Suppressor macrophage treated with lipopolysaccharide for 4 hours (primary cell): ENCODE data around the gene DOCK4.

Experiments
- DNase-seq: peaks from one replicate; pipeline ENCODE4 v3.0.0-alpha.2; 2020

Gene DOCK4

DNA sequence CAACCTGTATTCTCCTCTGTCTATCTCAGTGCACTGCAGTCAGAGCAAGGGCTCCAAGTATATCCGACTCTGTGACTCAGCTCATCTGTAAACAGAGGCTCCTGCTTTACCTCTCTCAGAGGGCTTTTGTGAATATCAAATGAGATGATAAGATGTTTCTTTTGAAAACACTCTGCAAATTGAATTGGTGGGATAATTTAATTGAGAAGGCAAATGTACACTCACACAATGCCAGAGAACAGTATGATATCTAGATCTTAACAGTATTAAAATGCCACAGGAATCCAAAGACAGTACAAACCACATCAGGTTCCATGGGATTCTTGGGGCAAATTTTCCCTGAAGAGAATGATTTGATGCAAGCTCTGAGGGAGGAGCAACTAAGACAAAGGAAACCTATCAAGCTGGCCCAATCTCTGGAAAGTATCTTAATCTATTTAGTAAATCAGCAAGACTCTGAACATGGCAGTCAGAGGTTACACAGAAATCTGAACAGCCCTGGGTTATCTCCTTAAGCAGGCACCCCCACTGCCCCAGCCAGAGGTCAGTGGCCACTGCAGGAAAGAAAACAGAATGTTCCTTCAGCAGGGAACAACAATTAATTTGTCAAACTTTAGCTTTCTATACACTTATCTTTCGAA, 45.9 kb downstream of the DOCK4 start:
- no peak for DNase-seq

- DNase-seq = peak; percentile 73
Observed at GRCh38 chr7:112159351-112159750, 46.8 kb downstream of the DOCK4 start.

- peak; percentile 52 for DNase-seq
Observed at GRCh38 chr7:112157072-112157471, 49.1 kb downstream of the DOCK4 start.

DNA sequence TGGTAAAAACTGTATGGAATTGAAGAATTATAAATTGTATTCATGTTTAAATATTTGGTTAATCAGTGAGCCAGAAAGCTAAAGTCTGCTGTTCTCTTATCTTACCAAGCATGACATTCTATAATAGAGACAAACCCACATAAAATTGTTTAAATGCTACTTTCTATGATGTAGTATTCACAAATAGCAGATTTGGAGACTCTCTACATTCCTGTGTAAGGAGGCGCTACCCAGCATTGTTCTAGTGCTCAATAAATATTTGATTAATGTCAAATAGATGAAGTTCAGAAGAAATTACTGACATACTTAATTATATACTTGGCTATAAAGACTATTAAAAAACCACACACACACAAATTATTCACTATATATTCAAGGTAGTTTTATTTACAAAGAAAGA, 49.8 kb downstream of the DOCK4 start:
- no peak for DNase-seq

- DNase-seq = no peak
Observed at GRCh38 chr7:112154690-112155089, 51.5 kb downstream of the DOCK4 start.

DNA sequence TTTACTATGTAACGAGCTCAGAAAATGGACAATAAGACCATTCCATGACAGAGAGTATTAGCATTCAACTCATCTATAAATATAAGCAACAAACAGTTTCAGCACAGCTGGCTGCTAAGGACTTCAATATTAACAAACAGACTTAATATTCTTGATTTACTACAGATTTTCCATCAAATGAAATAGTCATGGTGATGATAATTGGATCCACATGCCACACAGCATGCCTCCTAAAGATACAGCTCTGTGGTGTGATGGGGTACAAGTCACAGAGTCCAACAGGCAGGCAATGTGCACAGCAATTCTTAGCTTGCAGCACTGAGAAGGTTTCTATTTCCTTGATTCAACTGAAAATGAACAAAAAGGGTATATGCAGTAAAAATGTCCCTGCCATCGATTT, 54.0 kb downstream of the DOCK4 start:
- DNase-seq = no peak

GRCh38 chr7:112150823-112151641, 55.2 kb downstream of the DOCK4 start:
- peak; percentile 74 for DNase-seq

- no peak for DNase-seq
Observed at GRCh38 chr7:112149734-112150133, 56.5 kb downstream of the DOCK4 start.

- DNase-seq = peak; percentile 28
Observed at GRCh38 chr7:112147793-112148361, 58.3 kb downstream of the DOCK4 start.

GRCh38 chr7:112145206-112145605, 61.0 kb downstream of the DOCK4 start:
- no peak for DNase-seq

DNA sequence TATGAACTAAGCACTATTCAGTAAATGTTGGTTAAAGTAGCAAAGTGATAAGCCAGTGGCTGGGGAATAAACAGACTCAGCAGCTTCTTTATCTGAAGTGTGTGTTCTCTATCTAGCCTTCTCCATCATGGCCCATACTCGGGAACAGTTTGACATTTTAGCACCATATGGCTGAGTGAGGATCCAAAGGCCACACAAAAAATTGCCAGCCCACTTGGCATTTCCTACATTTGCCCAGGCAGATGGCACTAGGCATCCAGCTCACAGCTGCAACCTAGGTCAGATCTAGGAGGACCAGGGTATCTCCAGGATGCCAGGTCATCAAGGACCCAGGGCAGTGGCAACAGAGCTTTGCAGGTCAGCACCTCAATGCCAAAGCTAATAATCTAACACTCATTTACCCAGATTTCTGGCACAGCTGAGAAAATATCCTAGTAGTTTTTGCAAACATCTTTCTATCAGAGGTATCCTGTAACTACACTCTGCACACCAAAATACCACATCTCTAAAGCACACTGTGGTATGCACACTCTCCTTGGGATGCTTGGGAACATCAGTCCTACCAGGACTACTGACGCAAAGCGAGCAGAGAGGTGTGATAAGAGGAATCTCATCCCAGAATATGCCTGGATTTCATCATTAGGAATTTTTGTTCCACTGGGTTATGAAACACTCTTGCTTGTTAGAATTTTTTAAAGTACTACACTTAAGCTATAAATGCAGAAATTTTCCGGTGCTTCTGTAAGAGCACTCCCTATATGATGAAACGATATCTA, 61.7 kb downstream of the DOCK4 start:
- DNase-seq = no peak

- no peak for DNase-seq
Observed at GRCh38 chr7:112143582-112143981, 62.6 kb downstream of the DOCK4 start.

DNA sequence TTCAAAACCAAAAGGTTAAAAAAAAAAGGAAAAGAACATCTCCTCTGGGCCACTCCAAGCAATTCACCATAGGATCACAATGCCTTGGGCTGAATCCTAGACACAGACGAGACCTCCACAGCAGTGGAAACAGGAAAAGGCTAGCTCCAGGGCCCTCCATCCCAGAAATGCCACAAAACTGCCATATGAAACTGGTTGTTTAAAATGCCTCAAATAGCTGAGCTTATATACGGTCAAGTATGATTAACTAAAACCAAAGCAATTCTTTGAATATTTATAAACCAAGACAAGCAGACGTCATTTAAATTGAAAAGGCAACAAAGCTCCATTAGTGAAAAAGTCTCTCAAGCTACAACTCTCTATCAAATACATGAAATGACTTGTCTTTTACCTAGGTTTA, 63.1 kb downstream of the DOCK4 start:
- DNase-seq = no peak

DNA sequence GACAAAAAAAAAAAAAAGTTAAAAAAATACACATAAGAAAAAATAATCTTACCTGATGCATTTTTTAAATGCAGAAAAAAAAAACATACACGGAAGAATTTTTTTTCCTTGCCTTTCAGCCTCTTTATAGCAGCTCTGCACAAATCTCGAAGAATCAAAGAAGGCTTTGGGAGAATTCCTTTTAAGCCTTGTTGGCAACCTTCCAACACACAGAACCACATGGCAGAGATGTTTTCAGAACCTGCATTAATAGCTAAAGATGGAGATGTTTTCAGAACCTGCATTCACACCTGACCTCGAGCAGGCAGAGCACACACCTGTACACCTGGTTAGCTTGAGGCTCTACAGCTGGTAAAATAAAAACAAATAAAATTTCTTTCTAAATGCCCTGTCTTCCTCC, 65.6 kb downstream of the DOCK4 start:
- DNase-seq = no peak

GRCh38 chr7:112138938-112139337, 67.3 kb downstream of the DOCK4 start:
- no peak for DNase-seq

- no peak for DNase-seq
Observed at GRCh38 chr7:112138325-112138852, 67.8 kb downstream of the DOCK4 start.

DNA sequence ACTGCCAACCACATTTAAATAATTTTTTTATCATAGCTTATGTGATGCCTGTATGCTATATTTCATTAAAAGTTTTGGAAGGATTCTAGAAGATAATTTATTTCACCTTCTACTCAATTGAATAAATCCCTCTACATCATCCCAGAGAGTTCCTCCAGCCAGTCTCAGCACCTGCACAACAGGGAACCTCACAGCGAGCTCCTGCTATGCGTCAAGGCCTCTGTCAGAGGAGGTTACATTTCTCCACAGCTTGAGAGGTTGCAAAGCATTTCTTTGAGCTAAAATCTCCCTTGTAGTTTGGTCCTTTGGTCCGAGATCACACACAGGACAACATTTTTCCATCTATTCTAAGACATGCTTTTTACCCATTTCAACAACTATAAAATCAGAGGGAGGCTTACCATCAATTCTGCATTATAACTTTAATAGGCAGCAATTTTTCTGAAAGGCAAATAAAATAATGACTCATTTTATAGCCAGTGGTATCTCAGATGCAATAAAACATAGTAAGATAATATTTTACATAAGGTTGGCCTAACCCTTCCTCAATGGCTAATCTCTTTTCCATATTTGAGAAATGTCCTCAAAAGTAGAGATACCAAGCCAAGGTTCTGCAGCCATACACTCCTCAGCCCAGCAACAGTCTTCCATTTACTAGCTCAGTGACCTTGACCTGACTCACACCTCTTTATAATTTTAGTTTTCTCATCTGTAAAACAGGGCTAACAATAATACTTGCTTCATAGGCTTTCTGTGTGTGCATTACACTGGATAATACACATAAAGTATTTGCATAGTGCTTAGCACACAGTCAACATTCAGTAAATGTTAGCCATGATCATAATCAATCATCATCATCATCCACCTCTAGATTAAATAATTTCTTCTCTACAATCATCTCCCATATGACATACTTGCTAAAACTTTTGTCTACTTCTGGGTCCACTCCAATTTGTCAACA, 68.8 kb downstream of the DOCK4 start:
- DNase-seq = no peak

- no peak for DNase-seq
Observed at GRCh38 chr7:112136271-112137008, 69.8 kb downstream of the DOCK4 start.

DNA sequence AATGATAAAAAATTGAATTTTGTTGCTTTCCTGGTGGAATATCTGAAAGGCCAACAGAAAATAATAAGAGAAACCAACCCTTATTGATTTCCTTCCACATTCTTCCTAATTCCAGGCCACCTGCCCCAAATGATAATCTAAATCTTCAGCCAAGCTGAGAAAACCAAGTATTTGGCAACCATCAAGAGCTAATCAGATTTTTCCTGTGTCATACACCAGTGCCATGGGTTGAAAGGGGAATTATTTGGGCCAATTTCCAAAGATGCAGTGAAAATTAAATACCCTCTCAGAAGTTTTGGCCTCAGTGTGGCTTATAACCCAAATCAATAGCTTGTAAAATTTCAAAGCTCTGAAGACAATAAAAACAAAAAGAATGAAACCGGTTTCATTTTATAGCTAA, 70.4 kb downstream of the DOCK4 start:
- DNase-seq = no peak

DNA sequence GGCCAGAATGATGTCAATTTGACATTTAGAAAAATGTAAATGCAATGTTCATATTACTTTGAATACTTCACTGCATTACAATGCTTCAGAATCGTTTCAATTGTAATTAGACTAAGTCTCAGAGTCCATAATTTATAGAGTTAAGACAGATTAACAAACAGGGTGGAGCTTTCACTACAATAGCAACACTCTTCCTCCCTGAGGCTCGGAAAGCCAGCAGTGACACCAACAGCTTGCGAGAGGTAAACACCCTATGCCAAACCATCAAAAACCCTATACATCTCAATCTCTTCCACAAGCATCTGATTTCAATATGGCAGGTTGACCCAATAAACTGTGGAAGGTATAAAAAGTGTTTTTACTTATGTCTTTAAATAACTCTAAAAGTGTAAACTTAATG, 72.2 kb downstream of the DOCK4 start:
- no peak for DNase-seq

- DNase-seq = no peak
Observed at GRCh38 chr7:112133328-112133727, 72.9 kb downstream of the DOCK4 start.
